ENCODE results near the gene FANCF. TPM values are rescaled to one million over a fixed set of nuclear protein-coding genes. Genes with fewer than 3 reads are reported as not detected.

The FANCF gene
- total RNA-seq, 1 experiment from 2014 or later: 23.0 TPM

GRCh38 chr11:22582151-22582410 is 43.5 kb downstream of the FANCF start (continued):
- TF ChIP-seq ZNF512 (CRISPR knock-in tag; IDR thresholded peaks at IDR 0.05; ENCODE audit: borderline replicate concordance) (no peak), AR (CRISPR knock-in tag; IDR thresholded peaks at IDR 0.05) (no peak), ATF6 (CRISPR knock-in tag; IDR thresholded peaks at IDR 0.05) (no peak), MXD4 (CRISPR knock-in tag; IDR thresholded peaks at IDR 0.05; ENCODE audit: borderline replicate concordance) (no peak), CREB1 (CRISPR knock-in tag; IDR thresholded peaks at IDR 0.05) (no peak), ZNF671 (CRISPR knock-in tag; IDR thresholded peaks at IDR 0.05) (no peak), USF2 (CRISPR knock-in tag; IDR thresholded peaks at IDR 0.05) (no peak), CREM (CRISPR knock-in tag; IDR thresholded peaks at IDR 0.05) (no peak), E2F1 (CRISPR knock-in tag; IDR thresholded peaks at IDR 0.05) (no peak)

GRCh38 chr11:22581354-22582150 is 44.1 kb downstream of the FANCF start:
- ChIA-PET CTCF (no interaction called here), POLR2A (no interaction called here)
- ATAC-seq (no peak), DNase-seq (ENCODE audit: low spot score) (no peak)
- no peaks in the 10 kb centered on the region for H3K4me1 Mint-ChIP-seq
- no peaks in the 10 kb centered on the region for H3K36me3 Mint-ChIP-seq
- H3K4me3 Mint-ChIP-seq: no peak overlapping the region
- TF ChIP-seq E2F4 (CRISPR knock-in tag; IDR thresholded peaks at IDR 0.05; ENCODE audit: borderline replicate concordance, low read depth) (no peak), FOXP1 (CRISPR knock-in tag; IDR thresholded peaks at IDR 0.05; ENCODE audit: borderline replicate concordance) (no peak), PRRX2 (CRISPR knock-in tag; IDR thresholded peaks at IDR 0.05) (no peak), JUN (CRISPR knock-in tag; IDR thresholded peaks at IDR 0.05) (no peak), IRF2 (CRISPR knock-in tag; IDR thresholded peaks at IDR 0.05; ENCODE audit: borderline replicate concordance, low read depth) (no peak), TCF7 (CRISPR knock-in tag; IDR thresholded peaks at IDR 0.05; ENCODE audit: low read depth) (no peak)
- H3K9me3 Mint-ChIP-seq: no peaks in the 10 kb centered on the region
- no peak overlapping the region for H3K27ac Mint-ChIP-seq
- H3K27me3 Mint-ChIP-seq (ENCODE audit: low read depth): no peaks in the 10 kb centered on the region
